WI38 (cell line): ENCODE results near the gene USP46.

ENCODE experiments used
- H3K4me3 ChIP-seq: 2 replicates; pipeline ENCODE4 v1.5.1; 2011; ENCODE audit warnings: low read depth, mild to moderate bottlenecking, control low read depth, low read length
- TF ChIP-seq, protein P1 (sequence below): IDR thresholded peaks from 2 replicates; pipeline ENCODE4 v1.5.1; 2012; ENCODE audit warnings: low read depth, mild to moderate bottlenecking, control low read depth, low read length

The USP46 gene

DNA sequence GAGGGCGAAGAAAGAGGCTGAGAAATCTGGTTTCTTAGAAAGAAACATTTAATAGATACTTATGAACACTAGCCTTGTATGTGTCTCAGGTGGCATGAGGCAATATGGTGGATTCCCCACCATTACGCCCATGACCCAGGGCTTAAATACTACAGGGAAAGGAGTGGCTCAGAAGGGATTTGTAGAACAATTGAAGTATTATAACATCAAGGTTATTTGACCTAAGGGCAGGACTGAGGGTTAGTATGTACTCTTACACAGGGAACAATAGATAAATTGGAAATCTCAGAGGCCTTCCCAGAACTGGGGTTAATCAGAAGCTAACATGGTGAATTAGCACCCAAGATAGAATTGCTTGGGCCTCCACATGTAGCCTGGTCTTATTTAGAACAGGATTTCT is 11.0 kb upstream of the USP46 start:
- H3K4me3 ChIP-seq: no peak overlapping the region
- TF ChIP-seq, protein P1, sequence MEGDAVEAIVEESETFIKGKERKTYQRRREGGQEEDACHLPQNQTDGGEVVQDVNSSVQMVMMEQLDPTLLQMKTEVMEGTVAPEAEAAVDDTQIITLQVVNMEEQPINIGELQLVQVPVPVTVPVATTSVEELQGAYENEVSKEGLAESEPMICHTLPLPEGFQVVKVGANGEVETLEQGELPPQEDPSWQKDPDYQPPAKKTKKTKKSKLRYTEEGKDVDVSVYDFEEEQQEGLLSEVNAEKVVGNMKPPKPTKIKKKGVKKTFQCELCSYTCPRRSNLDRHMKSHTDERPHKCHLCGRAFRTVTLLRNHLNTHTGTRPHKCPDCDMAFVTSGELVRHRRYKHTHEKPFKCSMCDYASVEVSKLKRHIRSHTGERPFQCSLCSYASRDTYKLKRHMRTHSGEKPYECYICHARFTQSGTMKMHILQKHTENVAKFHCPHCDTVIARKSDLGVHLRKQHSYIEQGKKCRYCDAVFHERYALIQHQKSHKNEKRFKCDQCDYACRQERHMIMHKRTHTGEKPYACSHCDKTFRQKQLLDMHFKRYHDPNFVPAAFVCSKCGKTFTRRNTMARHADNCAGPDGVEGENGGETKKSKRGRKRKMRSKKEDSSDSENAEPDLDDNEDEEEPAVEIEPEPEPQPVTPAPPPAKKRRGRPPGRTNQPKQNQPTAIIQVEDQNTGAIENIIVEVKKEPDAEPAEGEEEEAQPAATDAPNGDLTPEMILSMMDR: no peak

DNA sequence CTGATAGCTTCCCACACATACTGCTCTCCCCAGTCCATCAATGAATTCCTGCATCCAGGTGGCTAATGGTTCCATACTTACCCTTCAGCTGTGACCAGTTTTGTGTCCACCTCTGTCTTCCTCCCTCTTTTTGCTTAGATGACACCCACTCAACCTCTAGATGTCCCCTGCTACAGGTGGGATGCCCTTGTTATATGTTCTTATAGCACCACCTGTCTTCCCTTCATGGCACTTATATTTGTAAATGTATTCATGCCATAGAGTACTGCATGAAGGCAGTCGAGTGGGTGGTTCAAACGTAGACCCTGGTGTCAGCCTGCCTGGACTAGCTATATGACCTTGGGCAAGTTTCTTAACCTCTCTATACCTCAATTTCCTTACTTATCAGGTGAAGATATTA is 6.5 kb upstream of the USP46 start:
- TF ChIP-seq, protein P1: no peak

DNA sequence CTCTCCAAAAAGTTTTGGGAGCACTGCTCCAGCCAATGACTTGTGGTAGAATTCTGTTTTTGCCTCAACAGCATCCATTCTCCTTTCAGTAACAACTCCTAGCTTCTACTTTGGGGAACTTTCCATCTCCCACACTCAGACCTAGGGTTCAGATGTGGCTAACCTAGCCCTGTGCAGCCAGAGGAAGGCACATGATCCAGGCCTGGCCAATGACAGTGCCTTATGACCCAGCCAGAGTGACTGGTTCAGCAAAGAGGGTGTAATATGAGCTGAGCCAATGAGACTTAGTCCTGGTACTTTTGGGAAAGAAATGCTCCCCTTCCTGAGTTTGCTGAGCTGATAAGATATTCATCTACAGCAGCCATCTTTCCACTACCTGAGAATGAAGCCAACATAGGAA is 5.4 kb upstream of the USP46 start:
- H3K4me3 ChIP-seq: no peak overlapping the region
- TF ChIP-seq, protein P1: no peak

More for the DNA sequence above, 6.5 kb upstream of the USP46 start:
- no peak overlapping the region for H3K4me3 ChIP-seq

DNA sequence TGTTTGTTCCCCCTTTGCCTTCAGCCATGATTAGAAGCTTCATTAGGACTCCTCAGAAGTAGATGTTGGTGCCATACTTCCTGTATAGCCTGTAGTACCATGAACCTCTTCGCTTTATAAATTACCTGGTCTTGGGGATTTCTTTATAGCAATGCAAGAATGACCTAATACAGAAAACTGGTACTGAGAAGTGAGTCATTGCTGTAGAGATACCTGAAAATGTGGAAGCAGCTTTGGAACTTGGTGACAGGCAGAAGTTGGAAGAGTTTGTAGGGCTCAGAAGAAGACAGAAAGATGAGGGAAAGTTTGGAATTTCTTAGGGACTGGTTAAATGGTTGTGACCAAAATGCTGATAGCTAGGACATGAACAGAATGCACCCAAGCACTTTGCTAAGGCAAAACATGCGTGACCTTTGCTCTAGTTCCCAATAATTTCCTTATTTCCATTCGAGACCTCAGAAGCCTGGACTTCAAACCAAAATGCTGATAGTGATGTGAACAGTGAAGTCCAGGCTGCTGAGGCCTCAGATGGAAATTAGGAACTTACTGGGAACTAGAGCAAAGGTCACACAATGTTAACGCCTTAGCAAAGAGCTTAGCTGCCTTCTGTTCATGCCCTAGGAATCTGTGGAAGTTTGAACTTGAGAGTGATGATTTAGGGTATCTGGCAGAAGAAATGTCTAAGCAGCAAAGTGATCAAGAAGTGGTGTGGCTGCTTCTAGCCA is 3.0 kb upstream of the USP46 start:
- TF ChIP-seq, protein P1: no peak
- no peak overlapping the region for H3K4me3 ChIP-seq

DNA sequence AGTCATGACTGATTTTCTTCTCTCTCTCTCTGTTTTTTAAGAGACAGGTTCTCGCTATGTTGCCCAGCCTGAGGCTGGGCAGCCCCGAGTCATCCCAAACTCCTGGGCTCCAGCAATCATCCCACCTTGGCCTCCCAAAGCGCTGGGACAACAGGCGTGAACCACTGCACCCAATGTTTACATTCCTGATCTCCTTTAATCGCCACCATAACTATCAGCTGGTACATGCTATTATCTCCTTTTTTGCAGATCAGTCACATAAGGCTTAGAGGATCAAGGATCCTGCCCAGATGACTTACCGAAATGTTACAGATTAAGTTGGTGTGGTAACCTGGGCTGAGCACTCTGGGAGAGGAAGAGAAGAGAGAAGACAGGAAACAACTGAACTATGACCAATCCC is 1.5 kb upstream of the USP46 start:
- no peak overlapping the region; the same call in 1 of the 2 replicates for H3K4me3 ChIP-seq
- TF ChIP-seq, protein P1: no peak

DNA sequence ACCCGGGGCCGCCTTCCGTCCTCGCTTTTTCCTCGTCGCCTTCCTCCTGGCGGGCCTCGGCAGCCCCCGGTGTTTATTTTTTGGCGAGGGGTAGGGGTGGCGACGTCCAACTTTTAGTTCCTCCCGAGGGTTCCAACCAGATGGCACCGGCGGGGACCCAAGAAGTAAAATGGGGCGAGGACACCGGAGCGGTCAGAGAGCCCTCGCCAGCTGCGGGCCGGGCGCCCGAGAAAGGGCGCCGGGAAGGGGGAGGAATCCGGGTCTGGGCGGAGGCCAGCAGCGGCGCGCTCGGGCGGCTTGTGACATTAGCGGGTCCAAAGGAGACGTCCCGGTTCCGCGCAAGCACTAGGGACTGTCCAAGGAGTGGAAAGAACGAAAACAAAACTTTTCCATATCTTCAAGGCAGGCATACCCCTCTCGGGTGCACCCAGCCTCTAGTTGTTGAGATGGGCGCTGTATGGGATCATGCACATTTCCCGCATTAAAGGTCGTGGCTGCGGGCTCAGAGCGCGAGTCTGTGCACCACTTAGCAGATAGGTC is 691 bp upstream of the USP46 start:
- H3K4me3 ChIP-seq: peak overlapping the region; percentile 76
- TF ChIP-seq, protein P1: no peak

DNA sequence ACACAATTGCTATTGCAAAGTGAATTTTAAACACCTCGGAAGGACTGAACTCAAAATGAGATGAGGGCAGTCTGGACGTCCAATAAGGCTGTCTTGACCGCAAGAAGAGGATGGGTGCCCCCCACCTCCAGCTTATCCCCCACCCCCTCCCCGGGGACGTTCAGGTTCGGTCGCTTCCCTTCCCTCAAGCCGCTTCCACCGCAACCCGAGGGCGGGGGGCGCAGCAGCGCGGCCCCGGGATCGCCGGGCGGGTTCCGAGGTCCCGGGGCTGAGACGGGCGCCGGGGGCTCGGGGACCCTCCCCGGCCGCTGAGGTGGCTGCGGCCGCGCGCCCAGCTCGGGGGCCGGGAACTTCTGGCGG is 480 bp downstream of the USP46 start:
- H3K4me3 ChIP-seq: peak overlapping the region; percentile 76
- TF ChIP-seq, protein P1: no peak
